HEK293 (cell line): ENCODE data around the gene OR52W1.

Experiments used
- FEZF1 ChIP-seq: fragments of 450-650 bp; formaldehyde crosslinking; IDR thresholded peaks from 2 replicates; pipeline ENCODE4 v1.5.1; 2016; ENCODE audit warnings: missing biosample characterization, missing genetic modification characterization
- HOXC10 ChIP-seq: sonication (generic); formaldehyde crosslinking; IDR thresholded peaks from 2 replicates; pipeline ENCODE4 v1.8.1; 2023; ENCODE audit warnings: mild to moderate bottlenecking, missing genetic modification reagents
- IKZF3 ChIP-seq: fragments of 450-650 bp; IDR thresholded peaks from 2 replicates; pipeline ENCODE4 v1.5.0; 2018; ENCODE audit warnings: missing biosample characterization, mild to moderate bottlenecking, missing genetic modification characterization, moderate library complexity
- KLF1 ChIP-seq: fragments of 450-650 bp; formaldehyde crosslinking; IDR thresholded peaks from 2 replicates; pipeline ENCODE4 v1.5.1; 2016; ENCODE audit warnings: missing biosample characterization, missing genetic modification characterization
- SCRT2 ChIP-seq: fragments of 450-650 bp; formaldehyde crosslinking; IDR thresholded peaks from 2 replicates; pipeline ENCODE4 v1.5.1; 2016; ENCODE audit warnings: missing biosample characterization, missing genetic modification characterization
- SETDB1 ChIP-seq: IDR thresholded peaks from one replicate; pipeline ENCODE4 v1.6.1; 2017; ENCODE audit warnings: mild to moderate bottlenecking, low read length, moderate library complexity, mixed read lengths; ENCODE audit not compliant: insufficient read length
- SP2 ChIP-seq: fragments of 450-650 bp; formaldehyde crosslinking; IDR thresholded peaks from 2 replicates; pipeline ENCODE4 v1.5.1; 2016; ENCODE audit warnings: missing biosample characterization, missing genetic modification characterization
- ZBTB11 ChIP-seq: fragments of 450-650 bp; formaldehyde crosslinking; conservative IDR thresholded peaks from 2 replicates; pipeline ENCODE4 v1.5.1; 2016; ENCODE audit warnings: low read depth, missing biosample characterization, missing genetic modification characterization
- ZFP69B ChIP-seq: fragments of 450-650 bp; formaldehyde crosslinking; IDR thresholded peaks from 2 replicates; pipeline ENCODE4 v1.5.1; 2016; ENCODE audit warnings: missing biosample characterization, missing genetic modification characterization
- ZNF112 ChIP-seq: fragments of 450-650 bp; formaldehyde crosslinking; IDR thresholded peaks from 2 replicates; pipeline ENCODE4 v1.5.0; 2017; ENCODE audit warnings: missing biosample characterization, missing genetic modification characterization
- ZNF138 ChIP-seq: fragments of 450-650 bp; formaldehyde crosslinking; IDR thresholded peaks from 2 replicates; pipeline ENCODE4 v1.5.1; 2016; ENCODE audit warnings: missing biosample characterization, missing genetic modification characterization, borderline replicate concordance
- ZNF146 ChIP-seq: fragments of 450-650 bp; formaldehyde crosslinking; IDR thresholded peaks from 2 replicates; pipeline ENCODE4 v1.5.1; 2016; ENCODE audit warnings: missing biosample characterization, missing genetic modification characterization
- ZNF23 ChIP-seq: fragments of 450-650 bp; formaldehyde crosslinking; IDR thresholded peaks from 2 replicates; pipeline ENCODE4 v1.5.1; 2016; ENCODE audit warnings: missing biosample characterization, missing genetic modification characterization, borderline replicate concordance
- ZNF341 ChIP-seq: fragments of 450-650 bp; formaldehyde crosslinking; IDR thresholded peaks from 2 replicates; pipeline ENCODE4; 2016; ENCODE audit warnings: low read depth, missing biosample characterization, missing genetic modification characterization
- ZNF391 ChIP-seq: fragments of 450-650 bp; formaldehyde crosslinking; IDR thresholded peaks from 2 replicates; pipeline ENCODE4 v1.5.1; 2016; ENCODE audit warnings: low read depth, missing biosample characterization, missing genetic modification characterization, borderline replicate concordance
- ZNF394 ChIP-seq: fragments of 450-650 bp; formaldehyde crosslinking; IDR thresholded peaks from 2 replicates; pipeline ENCODE4 v1.5.1; 2016; ENCODE audit warnings: missing biosample characterization, missing genetic modification characterization, mild to moderate bottlenecking, moderate library complexity, borderline replicate concordance
- ZNF610 ChIP-seq: fragments of 450-650 bp; formaldehyde crosslinking; IDR thresholded peaks from 2 replicates; pipeline ENCODE4 v1.5.1; 2016; ENCODE audit warnings: missing biosample characterization, missing genetic modification characterization, borderline replicate concordance
- ZNF626 ChIP-seq: fragments of 450-650 bp; sonication (Bioruptor Pico); formaldehyde crosslinking; IDR thresholded peaks from 2 replicates; pipeline ENCODE4 v1.5.1; 2018; ENCODE audit warnings: missing biosample characterization, missing genetic modification characterization, inconsistent platforms
- ZNF692 ChIP-seq: fragments of 450-650 bp; formaldehyde crosslinking; IDR thresholded peaks from 2 replicates; pipeline ENCODE4 v1.5.1; 2016; ENCODE audit warnings: missing biosample characterization, missing genetic modification characterization
- ZXDB ChIP-seq: fragments of 450-650 bp; formaldehyde crosslinking; IDR thresholded peaks from 2 replicates; pipeline ENCODE4 v1.5.1; 2016; ENCODE audit warnings: missing biosample characterization, missing genetic modification characterization
- TF ChIP-seq, protein P1 (sequence below): fragments of 450-650 bp; formaldehyde crosslinking; IDR thresholded peaks from 2 replicates; pipeline ENCODE4 v1.5.1; 2016; ENCODE audit warnings: missing biosample characterization, missing genetic modification characterization
- TF ChIP-seq, protein P2 (sequence below): fragments of 450-650 bp; formaldehyde crosslinking; IDR thresholded peaks from 2 replicates; pipeline ENCODE4 v1.5.1; 2017; ENCODE audit warnings: missing biosample characterization, missing genetic modification characterization
- TF ChIP-seq, protein P3 (sequence below): fragments of 450-650 bp; formaldehyde crosslinking; conservative IDR thresholded peaks from 2 replicates; pipeline ENCODE4 v1.5.1; 2016; ENCODE audit warnings: low read depth, missing biosample characterization, missing genetic modification characterization
- TF ChIP-seq, protein P4 (sequence below): fragments of 450-650 bp; formaldehyde crosslinking; IDR thresholded peaks from 2 replicates; pipeline ENCODE4 v1.5.1; 2016; ENCODE audit warnings: missing biosample characterization, missing genetic modification characterization

The OR52W1 gene

DNA sequence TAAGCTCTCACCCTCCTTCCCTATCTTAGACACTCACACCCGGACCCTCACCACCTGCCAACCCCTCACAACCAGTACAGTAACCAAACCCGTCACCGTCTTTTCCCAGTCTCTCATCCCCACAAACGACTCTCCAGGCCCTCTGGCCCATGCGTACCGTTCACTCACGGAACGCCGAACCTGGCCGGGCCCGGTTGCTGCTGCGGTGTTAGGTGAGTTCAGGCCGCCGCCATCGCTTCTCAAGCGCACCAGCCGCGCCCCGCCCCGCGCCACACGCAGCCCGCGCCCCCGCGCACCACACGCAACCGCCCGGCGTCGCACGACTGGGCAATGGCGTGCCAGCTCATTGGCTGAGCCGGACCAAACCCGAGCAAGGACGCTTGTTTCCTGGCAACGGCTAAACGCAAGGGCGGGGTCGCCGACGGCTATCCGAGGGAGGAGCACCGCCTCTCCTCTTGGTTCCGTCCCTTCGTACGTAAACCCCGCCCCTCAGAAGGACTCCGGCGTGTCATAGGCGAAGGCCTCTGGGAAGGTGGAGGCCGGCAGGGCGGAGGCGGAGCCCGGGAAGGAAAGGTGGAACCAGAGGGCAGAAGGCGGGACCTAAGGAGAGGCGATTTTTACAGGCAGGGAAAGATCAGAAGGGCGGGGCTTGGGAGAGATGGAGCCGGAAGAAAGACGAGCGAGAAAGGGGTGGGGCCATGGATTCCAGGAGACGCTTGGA, 35.5 kb downstream of the OR52W1 start, which contains the start of gene FHIP1B (continued):
- TF ChIP-seq, protein P1, sequence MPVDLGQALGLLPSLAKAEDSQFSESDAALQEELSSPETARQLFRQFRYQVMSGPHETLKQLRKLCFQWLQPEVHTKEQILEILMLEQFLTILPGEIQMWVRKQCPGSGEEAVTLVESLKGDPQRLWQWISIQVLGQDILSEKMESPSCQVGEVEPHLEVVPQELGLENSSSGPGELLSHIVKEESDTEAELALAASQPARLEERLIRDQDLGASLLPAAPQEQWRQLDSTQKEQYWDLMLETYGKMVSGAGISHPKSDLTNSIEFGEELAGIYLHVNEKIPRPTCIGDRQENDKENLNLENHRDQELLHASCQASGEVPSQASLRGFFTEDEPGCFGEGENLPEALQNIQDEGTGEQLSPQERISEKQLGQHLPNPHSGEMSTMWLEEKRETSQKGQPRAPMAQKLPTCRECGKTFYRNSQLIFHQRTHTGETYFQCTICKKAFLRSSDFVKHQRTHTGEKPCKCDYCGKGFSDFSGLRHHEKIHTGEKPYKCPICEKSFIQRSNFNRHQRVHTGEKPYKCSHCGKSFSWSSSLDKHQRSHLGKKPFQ (tag by site-specific recombination) = 0 out of 2 replicates have a peak, but pooled peaks have one; percentile 55
- no peak for TF ChIP-seq FEZF1 (tag by site-specific recombination)
- TF ChIP-seq ZNF394 (tag by site-specific recombination) = no peak
- TF ChIP-seq, protein P2, sequence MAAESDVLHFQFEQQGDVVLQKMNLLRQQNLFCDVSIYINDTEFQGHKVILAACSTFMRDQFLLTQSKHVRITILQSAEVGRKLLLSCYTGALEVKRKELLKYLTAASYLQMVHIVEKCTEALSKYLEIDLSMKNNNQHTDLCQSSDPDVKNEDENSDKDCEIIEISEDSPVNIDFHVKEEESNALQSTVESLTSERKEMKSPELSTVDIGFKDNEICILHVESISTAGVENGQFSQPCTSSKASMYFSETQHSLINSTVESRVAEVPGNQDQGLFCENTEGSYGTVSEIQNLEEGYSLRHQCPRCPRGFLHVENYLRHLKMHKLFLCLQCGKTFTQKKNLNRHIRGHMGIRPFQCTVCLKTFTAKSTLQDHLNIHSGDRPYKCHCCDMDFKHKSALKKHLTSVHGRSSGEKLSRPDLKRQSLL (tag by site-specific recombination) = peak; percentile 98
- 0 out of 2 replicates have a peak, but pooled peaks have one; percentile 35 for TF ChIP-seq ZNF692
- peak; percentile 76; the same call in 1 of the 2 replicates for TF ChIP-seq IKZF3 (tag by site-specific recombination)
- TF ChIP-seq SCRT2 = peak; percentile 60
- TF ChIP-seq, protein P3, sequence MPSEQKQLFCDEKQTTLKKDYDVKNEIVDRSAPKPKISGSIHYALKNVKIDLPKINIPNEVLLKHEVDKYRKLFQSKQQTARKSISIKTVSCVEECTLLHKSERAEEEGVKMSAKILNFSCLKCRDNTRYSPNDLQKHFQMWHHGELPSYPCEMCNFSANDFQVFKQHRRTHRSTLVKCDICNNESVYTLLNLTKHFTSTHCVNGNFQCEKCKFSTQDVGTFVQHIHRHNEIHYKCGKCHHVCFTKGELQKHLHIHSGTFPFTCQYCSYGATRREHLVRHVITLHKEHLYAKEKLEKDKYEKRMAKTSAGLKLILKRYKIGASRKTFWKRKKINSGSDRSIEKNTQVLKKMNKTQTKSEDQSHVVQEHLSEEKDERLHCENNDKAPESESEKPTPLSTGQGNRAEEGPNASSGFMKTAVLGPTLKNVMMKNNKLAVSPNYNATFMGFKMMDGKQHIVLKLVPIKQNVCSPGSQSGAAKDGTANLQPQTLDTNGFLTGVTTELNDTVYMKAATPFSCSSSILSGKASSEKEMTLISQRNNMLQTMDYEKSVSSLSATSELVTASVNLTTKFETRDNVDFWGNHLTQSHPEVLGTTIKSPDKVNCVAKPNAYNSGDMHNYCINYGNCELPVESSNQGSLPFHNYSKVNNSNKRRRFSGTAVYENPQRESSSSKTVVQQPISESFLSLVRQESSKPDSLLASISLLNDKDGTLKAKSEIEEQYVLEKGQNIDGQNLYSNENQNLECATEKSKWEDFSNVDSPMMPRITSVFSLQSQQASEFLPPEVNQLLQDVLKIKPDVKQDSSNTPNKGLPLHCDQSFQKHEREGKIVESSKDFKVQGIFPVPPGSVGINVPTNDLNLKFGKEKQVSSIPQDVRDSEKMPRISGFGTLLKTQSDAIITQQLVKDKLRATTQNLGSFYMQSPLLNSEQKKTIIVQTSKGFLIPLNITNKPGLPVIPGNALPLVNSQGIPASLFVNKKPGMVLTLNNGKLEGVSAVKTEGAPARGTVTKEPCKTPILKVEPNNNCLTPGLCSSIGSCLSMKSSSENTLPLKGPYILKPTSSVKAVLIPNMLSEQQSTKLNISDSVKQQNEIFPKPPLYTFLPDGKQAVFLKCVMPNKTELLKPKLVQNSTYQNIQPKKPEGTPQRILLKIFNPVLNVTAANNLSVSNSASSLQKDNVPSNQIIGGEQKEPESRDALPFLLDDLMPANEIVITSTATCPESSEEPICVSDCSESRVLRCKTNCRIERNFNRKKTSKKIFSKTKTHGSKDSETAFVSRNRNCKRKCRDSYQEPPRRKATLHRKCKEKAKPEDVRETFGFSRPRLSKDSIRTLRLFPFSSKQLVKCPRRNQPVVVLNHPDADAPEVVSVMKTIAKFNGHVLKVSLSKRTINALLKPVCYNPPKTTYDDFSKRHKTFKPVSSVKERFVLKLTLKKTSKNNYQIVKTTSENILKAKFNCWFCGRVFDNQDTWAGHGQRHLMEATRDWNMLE (tag by site-specific recombination) = no peak
- TF ChIP-seq HOXC10 (CRISPR knock-in tag) = no peak
- TF ChIP-seq ZFP69B (tag by site-specific recombination) = no peak
- no peak for TF ChIP-seq ZNF23 (tag by site-specific recombination)
- no peak for TF ChIP-seq ZNF138
- TF ChIP-seq ZXDB (tag by site-specific recombination) = peak; percentile 53
- TF ChIP-seq ZNF391 = 0 out of 2 replicates have a peak, but pooled peaks have one; percentile 35
- TF ChIP-seq ZNF341 (tag by site-specific recombination) = no peak
- TF ChIP-seq, protein P4, sequence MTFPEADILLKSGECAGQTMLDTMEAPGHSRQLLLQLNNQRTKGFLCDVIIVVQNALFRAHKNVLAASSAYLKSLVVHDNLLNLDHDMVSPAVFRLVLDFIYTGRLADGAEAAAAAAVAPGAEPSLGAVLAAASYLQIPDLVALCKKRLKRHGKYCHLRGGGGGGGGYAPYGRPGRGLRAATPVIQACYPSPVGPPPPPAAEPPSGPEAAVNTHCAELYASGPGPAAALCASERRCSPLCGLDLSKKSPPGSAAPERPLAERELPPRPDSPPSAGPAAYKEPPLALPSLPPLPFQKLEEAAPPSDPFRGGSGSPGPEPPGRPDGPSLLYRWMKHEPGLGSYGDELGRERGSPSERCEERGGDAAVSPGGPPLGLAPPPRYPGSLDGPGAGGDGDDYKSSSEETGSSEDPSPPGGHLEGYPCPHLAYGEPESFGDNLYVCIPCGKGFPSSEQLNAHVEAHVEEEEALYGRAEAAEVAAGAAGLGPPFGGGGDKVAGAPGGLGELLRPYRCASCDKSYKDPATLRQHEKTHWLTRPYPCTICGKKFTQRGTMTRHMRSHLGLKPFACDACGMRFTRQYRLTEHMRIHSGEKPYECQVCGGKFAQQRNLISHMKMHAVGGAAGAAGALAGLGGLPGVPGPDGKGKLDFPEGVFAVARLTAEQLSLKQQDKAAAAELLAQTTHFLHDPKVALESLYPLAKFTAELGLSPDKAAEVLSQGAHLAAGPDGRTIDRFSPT = peak; percentile 43; the same call in 1 of the 2 replicates
- TF ChIP-seq KLF1 = peak; percentile 80
- no peak for TF ChIP-seq ZNF610 (tag by site-specific recombination)
- peak; percentile 99 for TF ChIP-seq SP2 (tag by site-specific recombination)
- TF ChIP-seq SETDB1 = no peak
- no peak for TF ChIP-seq ZNF146 (tag by site-specific recombination)
- no peak for TF ChIP-seq ZNF112
- TF ChIP-seq ZNF626 (tag by site-specific recombination) = no peak
- no peak for TF ChIP-seq ZBTB11 (tag by site-specific recombination)
